Peyer's patch (tissue), 4 donors: Measurements from ENCODE around the gene C1QTNF7. TPM values are rescaled to one million over a fixed set of nuclear protein-coding genes. Genes with fewer than 3 reads are reported as not detected.
A peak's percentile ranks its signal among the peaks of the same experiment; 100 is the strongest.

ENCODE experiments used
- DNase-seq, 3 donors: peaks; one replicate each; pipeline ENCODE4 v3.0.0-alpha.2; 2017 to 2019
- H3K27ac ChIP-seq, 4 donors: fragments of 200-600 bp; sonication (generic); one replicate each; pipeline ENCODE4 v1.5.1; 2016 to 2019
- H3K27me3 ChIP-seq, 2 donors: fragments of 200-600 bp; sonication (generic); one replicate each; pipeline ENCODE4 v1.5.1; 2019
- H3K36me3 ChIP-seq, 3 donors: fragments of 200-600 bp; sonication (generic); one replicate each; pipeline ENCODE4 v1.5.1; 2016 to 2019
- H3K4me1 ChIP-seq, 4 donors: fragments of 200-600 bp; sonication (generic); one replicate each; pipeline ENCODE4 v1.5.1; 2016 to 2019
- H3K4me3 ChIP-seq, 4 donors: fragments of 200-600 bp; sonication (generic); 1 replicate in 3 of 4; 2 replicates in 1 of 4; pipeline ENCODE4 v1.5.1; 2016 to 2019; ENCODE audit warnings: mild to moderate bottlenecking in 1 of 4
- H3K9me3 ChIP-seq, 4 donors: fragments of 200-600 bp; sonication (generic); one replicate each; pipeline ENCODE4 v1.5.1; 2016 to 2019; ENCODE audit warnings: mild to moderate bottlenecking in 1 of 4
- CTCF ChIP-seq, 6 experiments: fragments of 450-650 bp in 4 of 6; fragments of 200-600 bp in 2 of 6; sonication (generic) in 1 of 6; IDR thresholded peaks; one replicate each; pipeline ENCODE4 v1.5.1; 2017 to 2019; ENCODE audit warnings: antibody characterized with exemption in 6 of 6, mild to moderate bottlenecking in 3 of 6, moderate library complexity in 1 of 6
- POLR2A ChIP-seq, 2 donors: fragments of 450-650 bp; IDR thresholded peaks; one replicate each; pipeline ENCODE4 v1.5.1; 2017; ENCODE audit warnings: antibody characterized with exemption in 2 of 2, mild to moderate bottlenecking in 2 of 2, moderate library complexity in 2 of 2
- total RNA-seq, 4 donors: library from RNA; depleted of rRNA; stranded (reverse); fragments of >200 nt; gene quantifications; one replicate each; pipeline ENCODE4 v1.1.0, GENCODE V29; 2016

The C1QTNF7 gene
- total RNA-seq, 4 donors from 2014 or later = 1.2 to 5.0 (median 2.7) TPM

- peaks cover 0 to 6% (median 0%) of the 10 kb centered on the region in 4 donors for H3K4me1 ChIP-seq
- DNase-seq = peak in 2 of 3 donors; percentile 42 to 78
- H3K27ac ChIP-seq = no peak overlapping the region
Measured at GRCh38 chr4:15396157-15396800, 31.6 kb upstream of the C1QTNF7 start.

GRCh38 chr4:15398001-15398400 is 29.8 kb upstream of the C1QTNF7 start:
- H3K36me3 ChIP-seq = no peaks in the 10 kb centered on the region
- peaks cover 0 to 13% (median 0%) of the 10 kb centered on the region in 4 donors for H3K4me1 ChIP-seq
- H3K4me3 ChIP-seq = no peak overlapping the region
- no peak for TF ChIP-seq POLR2A (IDR thresholded peaks at IDR 0.05)
- no peak for TF ChIP-seq CTCF (IDR thresholded peaks at IDR 0.05)
- no peak overlapping the region for H3K27ac ChIP-seq
- H3K9me3 ChIP-seq = no peaks in the 10 kb centered on the region
- no peak for DNase-seq
- no peaks in the 10 kb centered on the region for H3K27me3 ChIP-seq

More at GRCh38 chr4:15396157-15396800, 31.6 kb upstream of the C1QTNF7 start:
- no peak for TF ChIP-seq POLR2A (IDR thresholded peaks at IDR 0.05)
- peak in 5 of 6 experiments; percentile 38 to 69 (median 64) for TF ChIP-seq CTCF (IDR thresholded peaks at IDR 0.05)
- no peak overlapping the region for H3K4me3 ChIP-seq
- no peaks in the 10 kb centered on the region for H3K27me3 ChIP-seq
- no peaks in the 10 kb centered on the region for H3K9me3 ChIP-seq
- no peaks in the 10 kb centered on the region for H3K36me3 ChIP-seq

GRCh38 chr4:15398732-15399131 is 29.1 kb upstream of the C1QTNF7 start:
- Histone ChIP-seq H3K4me3 (no peak overlapping the region), H3K9me3 (no peaks in the 10 kb centered on the region), H3K27me3 (no peaks in the 10 kb centered on the region), H3K4me1 (peaks cover 0 to 13% (median 0%) of the 10 kb centered on the region in 4 donors), H3K27ac (no peak overlapping the region), H3K36me3 (no peaks in the 10 kb centered on the region)
- DNase-seq = no peak
- no peak for TF ChIP-seq POLR2A (IDR thresholded peaks at IDR 0.05)
- TF ChIP-seq CTCF (IDR thresholded peaks at IDR 0.05) = no peak

GRCh38 chr4:15400226-15400625 is 27.6 kb upstream of the C1QTNF7 start:
- no peaks in the 10 kb centered on the region for H3K36me3 ChIP-seq
- DNase-seq = no peak
- H3K9me3 ChIP-seq = no peaks in the 10 kb centered on the region
- H3K27ac ChIP-seq = no peak overlapping the region
- H3K4me3 ChIP-seq = no peak overlapping the region
- no peak for TF ChIP-seq CTCF (IDR thresholded peaks at IDR 0.05)
- TF ChIP-seq POLR2A (IDR thresholded peaks at IDR 0.05) = no peak
- H3K4me1 ChIP-seq = peaks cover 0 to 13% (median 0%) of the 10 kb centered on the region in 4 donors
- H3K27me3 ChIP-seq = no peaks in the 10 kb centered on the region

- Histone ChIP-seq H3K4me3 (no peak overlapping the region), H3K4me1 (peaks cover 0 to 13% (median 0%) of the 10 kb centered on the region in 4 donors), H3K27me3 (no peaks in the 10 kb centered on the region), H3K9me3 (no peaks in the 10 kb centered on the region), H3K27ac (peak overlapping the region in 1 of 4 donors; percentile 52), H3K36me3 (no peaks in the 10 kb centered on the region)
- no peak for TF ChIP-seq POLR2A (IDR thresholded peaks at IDR 0.05)
- no peak for TF ChIP-seq CTCF (IDR thresholded peaks at IDR 0.05)
- DNase-seq = peak in 2 of 3 donors; percentile 50 to 64
Measured at GRCh38 chr4:15400981-15401671, 26.7 kb upstream of the C1QTNF7 start.
